Measurements from ENCODE around the gene ZNF345.

Gene ZNF345

DNA sequence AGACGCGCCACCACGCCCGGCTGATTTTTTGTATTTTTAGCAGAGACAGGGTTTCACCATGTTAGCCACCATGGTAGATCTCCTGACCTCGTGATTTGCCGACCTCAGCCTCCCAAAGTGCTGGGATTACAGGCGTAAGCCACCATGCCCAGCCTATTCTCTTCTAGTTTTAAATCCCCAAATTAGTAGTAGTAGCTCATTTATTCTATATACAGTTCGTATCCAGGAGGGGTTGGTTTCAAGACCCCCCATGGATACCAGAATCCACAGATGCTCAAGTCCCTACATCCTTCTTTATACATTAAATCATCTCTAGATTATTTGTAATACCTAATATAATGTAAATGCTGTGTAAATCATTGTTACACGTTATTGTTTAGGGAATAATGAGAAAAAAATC lies 67.4 kb downstream of the ZNF345 start:
- DNase-seq, result no peak

All from NCI-H1436 (cell line).